Stimulated activated CD8-positive, alpha-beta memory T cell treated with anti-CD3 and anti-CD28 coated beads, Interleukin-15, amount 100 ng/mL, for 4 hours (primary cell): ENCODE results near the gene SOX15.
"Not testable (repeated sequence)": the region's sequence is repeated elsewhere in the genome, so short reads cannot be mapped to it uniquely, and the experiment has no call there.

ENCODE experiments used
- DNase-seq, 2 donors: peaks; one replicate each; pipeline ENCODE4 v3.0.0-alpha.2; 2020; ENCODE audit warnings: low read depth in 2 of 2

The SOX15 gene

GRCh38 chr17:7589891-7590691 is at the start of gene SOX15:
SOX15 (minus strand) TSS chr17:7590094; CDS start chr17:7589676, 418 bp downstream.
- DNase-seq: no peak

GRCh38 chr17:7636163-7636562 is 46.3 kb upstream of the SOX15 start:
- DNase-seq: no peak

GRCh38 chr17:7634384-7634783 is 44.5 kb upstream of the SOX15 start:
- no peak for DNase-seq

- DNase-seq: no peak
Observed at GRCh38 chr17:7633093-7633492, 43.2 kb upstream of the SOX15 start.

- DNase-seq: no peak
Observed at GRCh38 chr17:7632492-7632894, 42.6 kb upstream of the SOX15 start.

GRCh38 chr17:7631398-7632380 is 41.8 kb upstream of the SOX15 start:
- no peak for DNase-seq

DNA sequence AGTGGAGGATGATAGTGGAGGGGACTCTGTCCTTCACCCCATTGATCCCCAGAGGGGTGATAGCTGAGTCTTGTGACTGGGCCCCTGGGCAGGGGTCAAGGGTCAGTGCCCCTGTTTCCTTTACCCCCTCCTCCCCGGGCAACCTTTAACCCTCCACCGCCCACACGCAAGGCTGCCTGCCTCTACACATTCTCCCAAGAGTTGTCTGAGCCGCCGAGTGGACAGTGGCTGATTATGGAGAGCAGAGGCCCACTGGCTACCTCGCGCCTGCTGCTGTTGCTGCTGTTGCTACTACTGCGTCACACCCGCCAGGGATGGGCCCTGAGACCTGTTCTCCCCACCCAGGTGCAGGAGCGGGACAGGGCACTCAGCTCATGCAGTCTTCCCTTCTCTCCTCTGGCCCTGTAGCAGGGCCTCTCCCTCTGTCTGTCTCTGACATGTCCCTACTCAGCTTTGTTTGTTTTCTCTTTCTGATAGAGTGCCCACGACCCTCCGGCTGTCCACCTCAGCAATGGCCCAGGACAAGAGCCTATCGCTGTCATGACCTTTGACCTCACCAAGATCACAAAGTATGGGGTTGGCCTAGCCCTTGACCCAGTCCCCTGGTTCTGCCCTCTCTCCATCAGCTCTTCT is 40.2 kb upstream of the SOX15 start, which contains the start of gene SHBG:
SHBG (plus strand) TSS at position 197 of the 633 bp plus-strand sequence; CDS start at position 235, 38 bp downstream.
- no peak for DNase-seq

DNA sequence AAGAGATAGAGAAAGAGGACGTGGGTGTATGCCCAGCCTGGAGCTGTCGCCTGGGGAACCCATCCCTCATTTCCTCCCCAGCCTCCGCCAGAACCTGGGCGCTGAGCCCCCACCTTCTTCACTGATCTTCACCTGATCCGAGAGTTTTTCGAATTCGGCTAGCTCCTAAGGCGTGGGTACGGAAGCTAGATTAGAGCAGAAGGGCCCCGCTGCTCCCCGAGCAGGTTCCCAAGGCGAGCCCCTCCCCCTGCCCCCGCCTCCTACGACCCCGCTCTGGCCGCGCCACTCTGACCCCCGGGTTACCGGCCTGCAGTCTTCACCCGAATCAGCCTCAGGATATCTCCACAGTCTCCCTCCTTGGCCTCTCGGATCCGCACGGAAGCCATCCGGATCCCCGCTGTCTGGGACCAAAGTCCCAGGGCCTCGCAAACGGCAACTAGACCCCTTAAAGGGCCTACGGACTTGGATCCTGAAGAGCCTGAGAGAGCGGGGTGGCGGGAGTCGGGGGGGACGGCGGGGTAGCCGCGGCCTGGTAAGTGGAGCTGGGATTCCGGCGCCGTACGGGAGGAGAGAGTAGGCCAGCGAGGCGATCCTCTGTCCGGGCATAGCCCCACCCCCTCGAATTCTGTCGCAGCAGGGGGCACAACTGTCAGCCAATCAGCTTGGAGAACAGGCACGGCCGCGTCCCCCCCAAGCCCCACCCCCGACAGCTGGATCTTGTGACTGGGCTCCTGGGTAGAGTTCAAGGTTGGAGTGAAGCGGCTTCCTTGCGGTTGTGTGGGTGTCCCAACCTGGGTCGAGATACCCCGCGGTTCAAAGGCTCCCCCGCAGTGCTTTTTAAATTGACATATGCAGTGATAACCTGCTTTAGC is 37.6 kb upstream of the SOX15 start, which contains the start of gene SAT2:
SAT2 (minus strand) TSS at position 572 of the 872 bp plus-strand sequence; CDS start at position 386, 186 bp downstream.
- peak; percentile 77 to 80 for DNase-seq

- DNase-seq: no peak
Observed at GRCh38 chr17:7626956-7627249, 37.0 kb upstream of the SOX15 start.

DNA sequence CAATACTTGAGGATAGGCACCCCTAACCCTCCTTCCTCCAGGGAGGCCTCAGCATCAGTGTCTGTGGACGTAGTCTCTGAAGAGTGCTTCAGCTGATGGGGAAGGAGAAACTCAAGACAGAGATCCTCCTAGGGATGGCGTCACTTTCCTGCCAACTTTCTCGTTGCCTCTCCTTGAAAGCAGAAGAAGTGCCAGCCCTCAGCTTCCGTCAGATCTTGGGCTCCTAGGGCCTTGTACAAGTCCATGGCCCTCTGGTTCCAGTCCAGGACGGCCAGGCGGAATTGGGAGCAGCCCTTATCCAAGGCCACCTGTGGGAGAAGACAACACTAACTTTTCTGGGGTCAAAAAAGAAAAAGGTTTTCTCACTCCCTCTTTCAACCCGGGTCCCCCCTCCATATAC is 36.4 kb upstream of the SOX15 start:
- DNase-seq: no peak

- not testable (repeated sequence) for DNase-seq
Observed at GRCh38 chr17:7625749-7626148, 35.9 kb upstream of the SOX15 start.

DNA sequence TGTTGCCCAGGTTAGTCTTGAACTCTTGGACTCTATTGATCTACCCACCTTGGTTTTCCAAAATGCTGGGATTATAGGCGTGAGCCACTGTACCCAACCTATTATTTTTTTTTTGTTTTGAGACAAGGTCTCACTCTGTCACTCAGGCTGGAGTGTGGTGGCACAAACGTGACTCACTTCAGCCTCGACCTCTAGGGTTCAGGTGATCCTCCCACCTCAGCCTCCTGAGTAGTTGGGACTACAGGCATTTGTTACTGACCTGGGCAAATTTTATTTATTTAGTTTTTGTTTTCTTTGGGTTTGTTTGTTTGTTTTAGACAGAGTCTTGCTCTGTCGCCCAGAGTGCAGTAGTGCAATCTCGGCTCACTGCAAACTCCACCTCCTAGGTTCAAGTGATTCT is 33.8 kb upstream of the SOX15 start:
- no peak for DNase-seq

DNA sequence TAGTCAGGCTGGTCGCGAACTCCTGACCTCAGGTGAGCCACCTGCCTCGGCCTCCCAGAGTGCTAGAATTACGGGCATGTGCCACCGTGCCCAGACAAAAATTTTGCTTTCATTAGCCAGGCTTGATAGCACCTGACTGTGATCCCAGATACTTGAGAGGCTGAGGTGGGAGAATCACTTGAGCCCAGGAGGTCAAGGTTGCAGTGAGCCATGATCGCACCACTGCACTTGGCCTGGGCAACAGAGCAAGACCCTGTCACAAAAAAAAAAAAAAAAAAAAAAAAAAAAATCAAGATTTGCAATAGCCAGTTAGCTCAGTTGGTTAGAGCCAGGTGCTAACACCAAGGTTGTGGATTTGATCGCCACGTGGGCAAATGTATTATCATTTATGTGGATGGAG is 30.9 kb upstream of the SOX15 start:
- no peak for DNase-seq

- DNase-seq: no peak
Observed at GRCh38 chr17:7618608-7619007, 28.7 kb upstream of the SOX15 start.

DNA sequence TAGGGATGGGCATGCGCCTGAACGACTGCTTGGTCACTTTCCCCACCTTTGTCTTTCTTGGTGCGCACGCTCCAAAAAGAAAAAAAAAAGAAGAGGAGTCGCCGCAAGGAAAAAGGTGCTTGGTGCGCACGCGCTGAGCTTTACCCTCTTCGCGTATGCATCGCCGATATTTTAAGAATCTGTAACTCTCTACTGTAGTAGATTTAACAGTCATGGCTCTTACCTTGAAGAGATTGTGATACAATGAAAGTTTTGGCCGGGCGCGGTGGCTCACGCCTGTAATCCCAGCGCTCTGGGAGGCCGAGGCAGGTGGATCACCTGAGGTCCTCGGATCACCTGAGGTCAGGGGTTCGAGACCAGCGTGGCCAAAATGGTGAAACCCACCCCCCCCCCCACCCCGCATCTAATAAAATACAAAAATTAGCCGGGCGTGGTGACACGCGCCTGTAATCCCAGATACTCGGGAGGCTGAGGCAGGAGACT is 25.4 kb upstream of the SOX15 start:
- DNase-seq: no peak

GRCh38 chr17:7614425-7615264 is 24.8 kb upstream of the SOX15 start, which contains the start of gene FXR2:
FXR2 (minus strand) TSS chr17:7614897; CDS start chr17:7614532, 365 bp downstream.
- DNase-seq: peak; percentile 96 to 98

- no peak for DNase-seq
Observed at GRCh38 chr17:7613769-7614424, 24.0 kb upstream of the SOX15 start.

DNA sequence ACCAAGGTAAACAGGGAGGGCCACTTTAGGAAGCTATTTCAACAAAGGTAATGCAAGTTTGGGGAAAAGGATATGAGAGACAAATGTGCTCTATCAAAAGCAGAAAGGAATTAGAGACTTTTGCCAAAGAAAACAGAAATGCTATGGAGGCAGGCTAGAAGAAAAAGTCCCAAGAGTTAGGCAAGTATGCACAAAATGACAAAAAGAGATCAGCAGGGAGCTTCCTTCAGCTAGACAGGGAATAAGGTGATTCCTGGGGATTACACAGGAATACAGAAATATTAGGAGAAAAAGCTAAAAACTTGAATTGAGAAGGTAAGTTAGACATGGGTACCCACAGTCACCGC is 22.4 kb upstream of the SOX15 start:
- DNase-seq: no peak

DNA sequence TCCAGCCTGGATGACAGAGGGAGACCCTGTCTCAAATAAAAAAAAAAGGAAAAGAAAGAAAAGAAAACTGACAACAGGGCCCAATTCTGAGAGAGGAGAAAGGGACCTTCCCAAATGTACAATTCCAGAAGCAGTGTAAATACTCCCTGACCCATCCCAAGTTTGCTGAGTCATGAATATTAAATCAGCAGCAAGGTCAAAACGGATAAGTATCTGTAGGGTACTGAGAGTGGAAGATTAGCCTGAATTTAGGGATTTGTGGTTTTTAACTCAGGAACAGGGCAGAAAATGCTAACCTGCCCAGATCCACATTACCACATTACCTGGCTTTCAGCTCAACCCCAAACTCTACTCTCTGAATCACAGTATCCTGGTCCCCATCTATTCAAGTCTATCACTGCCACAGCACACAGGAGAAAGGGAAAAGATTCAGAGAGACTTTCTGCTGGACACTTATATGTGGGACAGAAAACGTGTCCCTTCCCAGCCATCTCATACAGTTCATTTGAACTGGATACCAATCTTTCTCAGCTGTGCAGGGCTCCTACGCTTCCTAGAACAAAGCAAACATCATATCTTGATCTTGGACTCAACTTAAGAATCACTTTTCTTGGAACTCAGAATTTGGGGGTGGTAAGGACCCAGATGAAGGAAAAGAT is 21.9 kb upstream of the SOX15 start:
- no peak for DNase-seq
